NCI-H2107 (cell line): Measurements from ENCODE around the gene TMEM141.
A peak's percentile ranks its signal among the peaks of the same experiment; 100 is the strongest.
"Not testable (repeated sequence)": the region's sequence is repeated elsewhere in the genome, so short reads cannot be mapped to it uniquely, and the experiment has no call there.

Source experiments
- DNase-seq: peaks from one replicate; lab custom pipeline; 2025; lab: John Stamatoyannopoulos, UW

Gene TMEM141

GRCh38 chr9:136773386-136774044 lies 17.6 kb upstream of the TMEM141 start:
- DNase-seq: no peak

DNA sequence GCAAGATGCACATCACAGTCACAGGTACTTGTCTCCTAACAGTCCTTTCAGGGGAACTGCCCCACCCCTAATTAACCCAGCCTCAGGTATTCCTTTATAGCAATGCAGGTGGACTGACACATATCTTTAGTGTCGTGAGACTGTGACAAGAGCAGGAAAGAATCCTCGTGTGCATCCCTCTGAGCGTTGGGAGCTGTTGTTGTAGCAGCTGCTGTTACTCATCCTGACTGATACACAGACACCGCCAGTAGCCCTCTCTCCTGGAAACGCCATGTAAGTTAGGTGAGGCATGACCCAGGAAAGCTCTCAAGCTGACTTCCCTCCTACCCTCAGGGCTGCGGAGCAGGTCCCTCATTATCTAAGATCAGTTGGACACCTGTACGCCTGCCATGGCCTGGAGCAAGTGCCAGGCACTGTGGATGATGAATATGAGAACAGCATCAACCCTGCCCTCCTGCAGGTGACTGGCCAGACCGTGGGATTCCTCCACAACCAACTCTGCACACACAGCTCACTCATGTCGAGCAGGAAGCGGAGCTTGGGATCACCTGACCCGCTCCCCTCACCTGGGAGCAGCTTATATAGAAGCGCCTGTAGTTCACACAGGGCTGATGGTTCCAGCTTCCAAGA lies 16.6 kb upstream of the TMEM141 start:
- no peak for DNase-seq

GRCh38 chr9:136775191-136775590 lies 16.0 kb upstream of the TMEM141 start:
- no peak for DNase-seq

DNA sequence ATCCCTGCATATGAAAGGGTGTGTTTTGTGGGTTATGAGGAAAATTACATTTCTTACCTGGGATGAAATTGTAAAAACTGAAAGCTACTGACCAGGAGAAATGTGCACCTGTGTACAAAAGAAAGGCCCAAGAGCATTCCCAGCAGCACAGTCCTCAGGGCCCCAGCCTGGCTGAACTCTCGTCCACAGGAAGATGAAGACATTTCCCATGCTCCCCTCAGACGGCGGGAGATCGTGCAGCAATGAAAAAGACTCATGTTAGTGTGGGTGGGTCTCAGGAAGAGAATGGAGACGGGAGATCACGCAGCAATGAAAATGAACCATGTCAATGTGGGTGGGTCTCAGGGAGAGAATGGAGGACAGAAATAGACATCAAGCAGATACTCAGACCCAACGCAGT lies 14.2 kb upstream of the TMEM141 start:
- DNase-seq: no peak

DNA sequence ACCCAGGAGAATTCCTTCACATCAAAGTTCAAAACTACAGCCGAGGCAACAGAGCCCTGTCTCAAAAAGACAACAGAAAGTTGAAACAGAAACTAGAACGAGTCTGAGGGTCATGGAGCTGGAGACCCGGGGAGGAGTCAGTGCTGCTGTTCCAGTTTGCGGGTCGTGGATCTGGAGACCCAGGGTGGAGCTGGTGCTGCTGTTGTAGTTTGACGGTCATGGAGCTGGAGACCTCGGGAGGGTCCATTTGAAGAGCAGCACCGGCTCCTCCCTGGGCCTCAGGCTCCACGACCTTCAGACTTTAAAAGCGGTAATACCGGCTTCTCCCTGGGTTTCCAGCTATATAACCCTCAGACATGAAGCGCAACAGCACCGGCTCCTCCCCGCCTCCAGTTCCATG lies 13.8 kb upstream of the TMEM141 start:
- no peak for DNase-seq

- DNase-seq: no peak
These were observed 11.3 kb upstream of the TMEM141 start for GRCh38 chr9:136779808-136780207.

DNA sequence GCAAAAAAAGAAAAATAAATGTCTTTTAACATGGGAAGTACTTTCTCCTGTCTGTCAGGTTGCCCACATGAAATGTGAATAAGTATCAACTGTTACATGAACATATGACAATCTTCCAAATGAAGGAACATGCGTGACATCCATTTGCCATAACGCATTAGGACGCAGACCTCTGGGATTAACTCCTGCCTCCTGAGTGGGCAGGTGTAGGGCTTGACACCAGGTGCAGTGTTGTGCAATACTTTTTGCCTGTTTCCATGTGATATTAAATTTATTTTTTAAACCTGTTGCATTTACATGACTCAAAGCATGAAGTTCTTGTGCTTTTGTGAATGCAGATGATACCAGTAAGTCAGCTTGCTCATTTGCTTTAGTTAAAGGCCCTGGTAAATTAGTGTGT lies 8.7 kb upstream of the TMEM141 start:
- DNase-seq: no peak

DNA sequence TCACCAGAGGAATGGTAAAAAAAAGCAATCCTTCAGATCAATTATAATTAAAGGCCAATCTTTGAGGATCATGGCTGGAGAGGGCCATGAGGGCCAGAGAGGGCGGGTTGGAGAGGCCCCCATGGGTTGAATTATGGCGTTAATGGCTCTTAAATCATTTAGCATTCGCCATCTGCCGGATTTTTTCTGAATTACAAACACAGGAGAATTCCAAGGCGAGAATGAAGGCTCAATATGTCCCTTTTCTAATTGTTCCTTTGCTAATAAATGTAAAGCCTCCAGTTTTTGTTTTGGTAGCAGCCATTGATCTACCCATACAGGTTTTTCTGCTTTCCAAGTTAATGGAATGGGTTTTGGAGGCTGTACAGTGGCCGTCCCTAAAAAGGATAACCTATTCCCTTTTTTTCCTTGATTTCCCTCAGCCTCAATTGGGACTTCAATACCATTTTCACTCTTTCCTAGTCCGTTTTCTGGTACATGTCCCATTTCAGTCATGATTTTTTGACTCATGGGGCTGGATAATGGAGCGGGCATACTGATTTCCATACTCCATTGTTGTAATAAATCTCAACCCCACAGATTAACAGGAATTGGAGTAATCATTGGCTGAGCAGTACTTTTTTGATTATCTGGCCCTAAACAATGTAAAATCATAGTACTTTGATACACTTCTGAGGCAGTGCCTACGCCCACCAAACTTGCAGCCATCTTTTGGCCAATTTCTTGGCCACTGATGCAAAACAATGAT lies 6.7 kb upstream of the TMEM141 start:
- DNase-seq: no peak

GRCh38 chr9:136784997-136785361 lies 6.2 kb upstream of the TMEM141 start:
- DNase-seq: no peak

DNA sequence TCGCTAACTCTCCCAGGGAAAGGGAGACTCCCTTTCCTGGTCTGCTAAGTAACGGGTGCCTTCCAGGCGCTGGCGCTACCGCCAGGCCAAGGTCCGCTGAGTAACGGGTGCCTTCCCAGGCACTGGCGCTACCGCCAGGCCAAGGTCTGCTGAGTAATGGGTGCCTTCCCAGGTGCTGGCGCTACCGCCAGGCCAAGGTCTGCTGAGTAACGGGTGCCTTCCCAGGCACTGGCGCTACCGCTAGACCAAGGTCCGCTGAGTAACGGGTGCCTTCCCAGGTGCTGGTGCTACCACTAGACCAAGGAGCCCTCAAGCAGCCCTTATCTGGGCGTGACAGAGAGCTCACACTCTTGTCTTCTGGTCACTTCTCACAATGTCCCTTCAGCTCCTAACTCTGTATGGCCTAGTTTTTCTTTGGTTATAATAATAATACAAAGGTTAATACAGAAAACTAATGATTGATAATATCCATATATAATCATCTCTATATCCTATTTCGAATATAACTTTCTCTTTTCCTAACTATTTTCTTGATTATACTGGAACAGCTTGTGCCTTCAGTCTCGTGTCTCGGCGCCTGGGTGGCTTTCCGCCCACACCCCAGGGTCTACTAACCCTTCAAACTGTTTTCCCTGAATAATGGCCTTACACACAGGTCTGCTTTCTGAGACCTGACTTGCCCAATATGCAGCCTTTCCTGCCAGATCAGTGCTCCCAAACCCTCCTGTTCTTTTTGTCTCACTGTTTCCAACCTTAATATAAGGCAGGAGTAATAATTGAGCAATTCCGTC lies 5.4 kb upstream of the TMEM141 start:
- DNase-seq: not testable (repeated sequence)

- DNase-seq: no peak
These were observed 4.7 kb upstream of the TMEM141 start for GRCh38 chr9:136786451-136786850.

DNA sequence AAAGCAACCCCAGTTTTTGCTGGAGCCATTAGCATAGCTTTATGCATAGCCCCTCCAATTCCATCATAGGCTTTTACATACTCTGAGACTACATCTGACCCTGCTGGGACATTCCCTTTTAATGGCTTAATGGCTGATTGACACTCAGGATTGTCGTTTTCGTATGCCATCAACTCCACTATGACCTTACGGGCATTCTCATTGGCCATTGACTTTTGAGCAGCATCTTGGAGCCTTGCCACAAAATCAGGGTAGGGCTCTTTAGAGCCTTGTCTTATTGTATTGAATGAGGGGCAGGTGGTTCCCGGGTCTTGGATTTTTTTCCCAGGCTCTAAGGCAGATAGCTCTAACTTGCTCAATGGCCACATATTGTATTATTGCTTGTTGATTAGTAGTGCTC lies 4.2 kb upstream of the TMEM141 start:
- not testable (repeated sequence) for DNase-seq

- peak; percentile 76 for DNase-seq
These were observed 3.3 kb upstream of the TMEM141 start for GRCh38 chr9:136787690-136788400.

DNA sequence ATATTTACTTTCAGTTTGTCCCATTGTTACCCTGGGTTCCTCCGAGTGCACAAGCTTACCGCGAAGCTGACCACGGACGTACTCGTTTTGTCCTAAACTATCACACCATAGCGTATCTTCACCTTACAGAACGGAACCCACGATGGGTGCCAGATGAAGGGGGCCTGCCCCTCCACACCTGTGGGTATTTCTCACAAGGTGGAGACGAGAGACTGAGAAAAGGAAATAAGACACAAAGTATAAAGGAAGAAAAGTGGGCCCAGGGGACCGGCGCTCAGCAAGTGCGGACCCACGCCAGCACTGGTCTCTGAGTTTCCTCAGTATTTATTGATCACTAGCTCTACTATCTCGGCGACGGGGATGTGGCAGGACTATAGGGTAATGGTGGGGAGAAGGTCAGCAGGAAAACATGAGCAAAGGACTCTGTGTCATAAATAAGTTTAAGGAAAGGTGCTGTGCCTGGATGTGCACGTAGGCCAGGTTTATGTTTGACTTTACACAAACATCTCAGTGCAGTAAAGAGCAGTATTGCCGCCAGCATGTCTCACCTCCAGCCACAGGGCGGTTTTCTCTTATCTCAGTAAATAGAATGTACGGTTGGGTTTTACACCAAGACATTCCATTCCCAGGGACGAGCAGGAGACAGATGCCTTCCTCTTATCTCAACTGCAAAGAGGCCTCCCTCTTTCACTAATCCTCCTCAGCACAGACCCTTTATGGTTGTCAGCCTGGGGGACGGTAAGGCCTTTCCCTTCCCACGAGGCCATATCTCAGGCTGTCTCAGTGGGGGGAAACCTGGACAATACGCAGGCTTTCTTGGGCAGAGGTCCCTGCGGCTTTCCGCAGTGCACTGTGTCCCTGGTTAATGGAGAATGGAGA lies 2.3 kb upstream of the TMEM141 start:
- DNase-seq: not testable (repeated sequence)

- DNase-seq: no peak
These were observed 1.6 kb upstream of the TMEM141 start for GRCh38 chr9:136789523-136789937.

GRCh38 chr9:136791516-136792276 lies 552 bp downstream of the TMEM141 start:
- peak; percentile 83 for DNase-seq

- DNase-seq: no peak
These were observed 1.4 kb downstream of the TMEM141 start for GRCh38 chr9:136792321-136793085.

DNA sequence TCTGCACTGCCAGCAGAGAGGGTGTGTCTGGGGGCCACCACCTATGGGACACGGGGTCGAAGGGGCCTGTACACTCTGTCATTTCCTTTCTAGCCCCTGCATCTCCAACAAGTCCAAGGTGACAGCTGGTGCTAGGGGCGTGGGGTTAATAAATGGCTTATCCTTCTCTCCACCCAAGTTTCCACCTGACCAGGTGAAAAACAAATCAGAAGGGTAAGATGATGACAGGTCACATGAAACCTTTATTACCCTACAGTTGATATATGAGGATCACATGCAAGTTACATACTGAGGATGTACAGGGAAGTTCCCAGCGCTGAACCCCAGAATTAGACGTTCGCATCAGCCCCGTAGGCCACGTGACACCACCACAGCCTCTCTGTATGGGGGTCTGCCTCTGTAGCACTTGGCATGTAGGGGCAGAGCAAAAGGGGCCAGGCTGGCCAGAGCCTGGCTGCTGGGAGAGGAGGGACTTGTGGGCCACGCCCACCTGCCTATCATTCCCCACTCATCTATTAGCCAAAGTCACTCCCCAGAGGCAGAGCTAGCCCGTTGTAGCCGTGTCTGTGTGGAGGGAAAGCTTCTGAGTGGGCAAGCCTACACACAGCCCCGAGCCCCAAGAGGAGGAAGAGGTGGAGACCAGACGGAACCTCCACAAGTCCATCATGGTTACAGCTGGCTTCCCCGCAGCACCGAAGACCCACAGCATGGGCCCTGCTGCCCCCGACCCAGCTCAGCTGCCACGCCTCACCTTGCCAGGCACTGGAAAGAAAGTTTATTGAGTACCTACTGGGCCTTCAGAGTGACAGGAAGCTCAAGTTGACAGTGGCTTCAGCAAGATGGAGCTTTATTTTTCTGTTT lies 2.2 kb downstream of the TMEM141 start:
- DNase-seq: no peak
